Loucy (cell line): ENCODE results near the gene TAF10.

Experiments used
- H2AFZ ChIP-seq: fragments of 200-600 bp; sonication (generic); 2 replicates; pipeline ENCODE4 v1.6.0; 2016; ENCODE audit warnings: antibody characterized with exemption, mild to moderate bottlenecking, low read length, moderate library complexity
- H3F3A ChIP-seq: fragments of 200-600 bp; 2 replicates; pipeline ENCODE4 v1.6.0; 2016; ENCODE audit warnings: antibody characterized with exemption, low read depth, mild to moderate bottlenecking
- H3K27me3 ChIP-seq: fragments of 200-600 bp; sonication (generic); 2 replicates; pipeline ENCODE4 v1.6.1; 2014; ENCODE audit warnings: low read length, mild to moderate bottlenecking; ENCODE audit not compliant: insufficient read depth, poor library complexity, severe bottlenecking
- H3K36me3 ChIP-seq: fragments of 200-600 bp; sonication (generic); 2 replicates; pipeline ENCODE4 v1.6.1; 2016; ENCODE audit warnings: low read length; ENCODE audit not compliant: insufficient read depth
- H3K4me1 ChIP-seq: fragments of 200-600 bp; sonication (generic); 2 replicates; pipeline ENCODE4 v1.5.1; 2014; ENCODE audit warnings: low read length, mild to moderate bottlenecking; ENCODE audit not compliant: insufficient read depth, poor library complexity, severe bottlenecking
- H3K4me2 ChIP-seq: fragments of 200-600 bp; sonication (generic); 2 replicates; pipeline ENCODE4 v1.6.0; 2014; ENCODE audit warnings: antibody characterized with exemption, low read length, low read depth, mild to moderate bottlenecking; ENCODE audit not compliant: poor library complexity, severe bottlenecking
- H3K4me3 ChIP-seq: fragments of 200-600 bp; sonication (generic); 2 replicates; pipeline ENCODE4 v1.5.1; 2014; ENCODE audit warnings: low read length, mild to moderate bottlenecking, mixed read lengths; ENCODE audit not compliant: poor library complexity, severe bottlenecking
- H3K79me2 ChIP-seq: fragments of 200-600 bp; sonication (generic); 2 replicates; pipeline ENCODE4 v1.6.1; 2014; ENCODE audit warnings: low read length; ENCODE audit not compliant: insufficient read depth
- H3K9ac ChIP-seq: fragments of 200-600 bp; sonication (generic); 2 replicates; pipeline ENCODE4 v1.6.0; 2014; ENCODE audit warnings: mild to moderate bottlenecking, low read depth, low read length, moderate library complexity; ENCODE audit not compliant: poor library complexity, severe bottlenecking
- H3K9me2 ChIP-seq: fragments of 200-600 bp; sonication (generic); replicated peaks from 2 replicates; pipeline ENCODE4 v1.6.1; 2016; ENCODE audit warnings: low read depth, low read length, mixed read lengths
- H3K9me3 ChIP-seq: fragments of 200-600 bp; sonication (generic); 2 replicates; pipeline ENCODE4 v1.6.1; 2014; ENCODE audit warnings: mild to moderate bottlenecking, antibody characterized with exemption, low read length, low read depth; ENCODE audit not compliant: insufficient read depth
- H4K20me1 ChIP-seq: fragments of 200-600 bp; sonication (generic); 2 replicates; pipeline ENCODE4 v1.6.0; 2014; ENCODE audit warnings: antibody characterized with exemption, low read length, mild to moderate bottlenecking; ENCODE audit not compliant: insufficient read depth, poor library complexity, severe bottlenecking
- EZH2phosphoT487 ChIP-seq: fragments of 200-600 bp; IDR thresholded peaks from 2 replicates; pipeline ENCODE4 v1.6.1; 2018; ENCODE audit warnings: antibody characterized with exemption, mild to moderate bottlenecking, moderate library complexity, borderline replicate concordance
- TF ChIP-seq, protein P1 (sequence below): fragments of 200-600 bp; sonication (generic); conservative IDR thresholded peaks from 2 replicates; pipeline ENCODE4 v1.5.1; 2014; ENCODE audit warnings: mild to moderate bottlenecking, antibody characterized with exemption, low read length

Gene TAF10

GRCh38 chr11:6611092-6611962 lies 689 bp downstream of the TAF10 start:
- H2AFZ ChIP-seq = no peak overlapping the region
- no peak for TF ChIP-seq EZH2phosphoT487
- TF ChIP-seq, protein P1, sequence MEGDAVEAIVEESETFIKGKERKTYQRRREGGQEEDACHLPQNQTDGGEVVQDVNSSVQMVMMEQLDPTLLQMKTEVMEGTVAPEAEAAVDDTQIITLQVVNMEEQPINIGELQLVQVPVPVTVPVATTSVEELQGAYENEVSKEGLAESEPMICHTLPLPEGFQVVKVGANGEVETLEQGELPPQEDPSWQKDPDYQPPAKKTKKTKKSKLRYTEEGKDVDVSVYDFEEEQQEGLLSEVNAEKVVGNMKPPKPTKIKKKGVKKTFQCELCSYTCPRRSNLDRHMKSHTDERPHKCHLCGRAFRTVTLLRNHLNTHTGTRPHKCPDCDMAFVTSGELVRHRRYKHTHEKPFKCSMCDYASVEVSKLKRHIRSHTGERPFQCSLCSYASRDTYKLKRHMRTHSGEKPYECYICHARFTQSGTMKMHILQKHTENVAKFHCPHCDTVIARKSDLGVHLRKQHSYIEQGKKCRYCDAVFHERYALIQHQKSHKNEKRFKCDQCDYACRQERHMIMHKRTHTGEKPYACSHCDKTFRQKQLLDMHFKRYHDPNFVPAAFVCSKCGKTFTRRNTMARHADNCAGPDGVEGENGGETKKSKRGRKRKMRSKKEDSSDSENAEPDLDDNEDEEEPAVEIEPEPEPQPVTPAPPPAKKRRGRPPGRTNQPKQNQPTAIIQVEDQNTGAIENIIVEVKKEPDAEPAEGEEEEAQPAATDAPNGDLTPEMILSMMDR = no peak

DNA sequence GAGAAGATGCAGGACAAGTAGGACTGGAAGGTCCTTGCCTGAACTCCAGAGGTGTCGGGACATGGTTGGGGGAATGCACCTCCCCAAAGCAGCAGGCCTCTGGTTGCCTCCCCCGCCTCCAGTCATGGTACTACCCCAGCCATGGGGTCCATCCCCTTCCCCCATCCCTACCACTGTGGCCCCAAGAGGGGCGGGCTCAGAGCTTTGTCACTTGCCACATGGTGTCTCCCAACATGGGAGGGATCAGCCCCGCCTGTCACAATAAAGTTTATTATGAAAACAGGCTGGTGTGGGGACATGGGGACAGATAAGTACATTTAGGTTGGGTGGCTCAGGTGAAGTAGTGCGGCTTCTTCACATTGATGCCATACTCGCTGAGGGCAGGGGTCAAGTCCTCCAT lies 1.4 kb downstream of the TAF10 start:
- no peak overlapping the region for H3K9ac ChIP-seq
- H3K4me1 ChIP-seq = peaks cover 45% of the 10 kb centered on the region
- TF ChIP-seq EZH2phosphoT487 = no peak
- TF ChIP-seq, protein P1 = no peak
- H3F3A ChIP-seq = peaks cover 10% of the 10 kb centered on the region; the same call in 1 of the 2 replicates
- H3K4me2 ChIP-seq = peak overlapping the region; percentile 96
- H4K20me1 ChIP-seq = peaks cover 18% of the 10 kb centered on the region
- H3K4me3 ChIP-seq = peak overlapping the region; percentile 80
- peaks cover 62% of the 10 kb centered on the region for H3K79me2 ChIP-seq
- H3K36me3 ChIP-seq = peaks cover 34% of the 10 kb centered on the region; the same call in 1 of the 2 replicates
- H3K9me3 ChIP-seq = no peaks in the 10 kb centered on the region
- no peaks in the 10 kb centered on the region for H3K9me2 ChIP-seq
- H2AFZ ChIP-seq = no peak overlapping the region
- H3K27me3 ChIP-seq = no peaks in the 10 kb centered on the region

More at GRCh38 chr11:6611092-6611962, 689 bp downstream of the TAF10 start:
- Histone ChIP-seq H3K9me3 (no peaks in the 10 kb centered on the region), H3F3A (peaks cover 7% of the 10 kb centered on the region; the same call in 1 of the 2 replicates), H3K27me3 (no peaks in the 10 kb centered on the region), H3K36me3 (peaks cover 34% of the 10 kb centered on the region; the same call in 1 of the 2 replicates), H3K9me2 (no peaks in the 10 kb centered on the region), H3K9ac (peak overlapping the region; percentile 79), H3K4me3 (peak overlapping the region; percentile 80), H3K79me2 (peaks cover 55% of the 10 kb centered on the region), H3K4me1 (peaks cover 40% of the 10 kb centered on the region), H4K20me1 (peaks cover 16% of the 10 kb centered on the region), H3K4me2 (peak overlapping the region; percentile 96)

- Histone ChIP-seq H2AFZ (no peak overlapping the region), H3K27me3 (no peaks in the 10 kb centered on the region), H3K4me3 (no peak overlapping the region), H4K20me1 (peaks cover 23% of the 10 kb centered on the region), H3K4me2 (no peak overlapping the region), H3K9ac (no peak overlapping the region), H3K36me3 (peaks cover 34% of the 10 kb centered on the region; the same call in 1 of the 2 replicates), H3K9me3 (no peaks in the 10 kb centered on the region), H3F3A (peaks cover 10% of the 10 kb centered on the region; the same call in 1 of the 2 replicates), H3K9me2 (no peaks in the 10 kb centered on the region), H3K4me1 (peaks cover 55% of the 10 kb centered on the region), H3K79me2 (peaks cover 72% of the 10 kb centered on the region)
- TF ChIP-seq, protein P1 = no peak
- TF ChIP-seq EZH2phosphoT487 = no peak
Observed at GRCh38 chr11:6609502-6610015, 2.5 kb downstream of the TAF10 start.
